NCI-H128 (cell line): ENCODE data around the gene LURAP1L.
"Not testable (repeated sequence)": the region's sequence is repeated elsewhere in the genome, so short reads cannot be mapped to it uniquely, and the experiment has no call there.

Experiments
- DNase-seq: peaks from one replicate; lab custom pipeline; 2025; ENCODE audit not compliant: unreplicated experiment; lab: John Stamatoyannopoulos, UW

LURAP1L gene

DNA sequence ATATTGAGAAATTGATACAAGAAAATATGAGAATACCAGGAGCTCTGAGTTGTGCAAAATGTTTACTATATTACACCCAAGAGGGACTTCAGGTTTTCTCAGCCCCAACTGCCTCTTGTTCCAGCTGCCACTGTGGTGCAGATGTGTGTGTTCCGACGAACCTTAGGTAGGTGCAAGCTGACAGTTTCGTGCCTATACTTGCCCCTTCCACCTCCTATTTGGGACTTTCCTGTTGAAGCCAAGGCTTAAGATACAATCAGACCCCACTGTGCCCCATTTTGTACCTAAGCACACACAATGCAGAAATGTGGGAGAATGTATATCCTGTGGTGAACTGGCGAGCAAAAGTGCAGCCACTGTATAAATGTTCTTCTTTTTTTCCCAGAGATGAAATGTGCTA, 80.2 kb downstream of the LURAP1L start:
- no peak for DNase-seq

DNA sequence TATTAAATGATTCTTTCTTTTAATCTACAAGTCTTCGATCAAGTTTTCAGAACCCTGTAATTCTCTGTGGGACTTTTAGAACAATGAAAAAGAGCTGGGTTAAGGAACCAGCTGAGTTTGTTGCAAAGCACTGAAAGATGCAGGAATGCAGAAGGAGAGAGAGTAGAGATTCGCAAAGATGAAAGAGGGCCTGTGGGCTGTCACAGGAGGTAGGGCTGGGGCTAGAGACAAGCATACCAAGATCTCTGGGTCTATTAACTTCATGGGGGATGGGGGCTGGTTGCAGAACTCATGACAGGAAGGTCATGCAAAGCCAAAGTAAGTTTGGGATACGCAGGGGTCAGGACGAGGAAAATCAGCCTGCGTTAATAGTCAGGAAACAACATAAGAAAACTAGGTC, 81.8 kb downstream of the LURAP1L start:
- no peak for DNase-seq

DNA sequence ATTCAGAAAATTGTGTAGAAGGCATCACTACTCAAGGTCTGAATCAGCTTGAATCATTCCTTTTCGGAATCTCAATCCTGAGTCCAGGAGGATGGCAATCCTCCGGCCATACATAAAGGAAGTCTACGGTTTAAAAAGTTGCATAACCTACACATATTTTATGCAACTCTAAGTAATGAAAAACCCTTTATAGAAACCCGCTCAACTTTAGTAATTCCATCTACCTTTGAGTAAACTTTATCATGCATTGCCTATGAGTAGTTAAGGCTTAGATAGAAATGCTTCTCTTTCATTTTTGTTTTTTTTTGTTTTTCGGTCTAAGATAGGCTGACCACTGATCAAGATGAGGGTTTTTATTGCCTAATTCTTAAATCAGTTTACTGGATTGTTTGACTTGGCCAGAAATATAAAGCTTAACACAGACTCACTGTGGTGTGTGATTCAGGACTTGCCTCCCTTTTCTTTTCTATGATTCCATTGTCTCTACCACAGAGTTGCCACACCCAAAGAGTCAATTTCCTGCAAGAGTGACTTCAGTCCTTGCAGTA, 85.0 kb downstream of the LURAP1L start:
- DNase-seq = no peak

DNA sequence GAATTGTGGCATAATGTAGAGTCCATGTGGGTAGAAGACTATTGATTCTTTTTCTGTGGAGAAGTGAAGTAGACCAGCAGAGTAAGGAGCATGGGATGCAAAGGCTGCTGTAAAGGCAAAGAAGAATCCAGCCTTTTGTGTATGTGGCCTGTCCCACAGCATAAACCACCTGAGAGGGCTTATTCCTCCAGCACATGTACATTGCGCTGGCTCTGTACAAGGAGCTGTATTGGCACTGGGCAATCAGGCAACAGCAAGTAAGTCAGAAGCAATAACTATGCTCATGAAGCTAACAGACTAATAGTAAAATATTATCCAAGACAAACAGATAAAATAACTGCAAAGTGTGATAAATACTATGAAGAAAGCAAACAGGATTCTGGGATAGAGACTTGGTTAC, 86.2 kb downstream of the LURAP1L start:
- no peak for DNase-seq

DNA sequence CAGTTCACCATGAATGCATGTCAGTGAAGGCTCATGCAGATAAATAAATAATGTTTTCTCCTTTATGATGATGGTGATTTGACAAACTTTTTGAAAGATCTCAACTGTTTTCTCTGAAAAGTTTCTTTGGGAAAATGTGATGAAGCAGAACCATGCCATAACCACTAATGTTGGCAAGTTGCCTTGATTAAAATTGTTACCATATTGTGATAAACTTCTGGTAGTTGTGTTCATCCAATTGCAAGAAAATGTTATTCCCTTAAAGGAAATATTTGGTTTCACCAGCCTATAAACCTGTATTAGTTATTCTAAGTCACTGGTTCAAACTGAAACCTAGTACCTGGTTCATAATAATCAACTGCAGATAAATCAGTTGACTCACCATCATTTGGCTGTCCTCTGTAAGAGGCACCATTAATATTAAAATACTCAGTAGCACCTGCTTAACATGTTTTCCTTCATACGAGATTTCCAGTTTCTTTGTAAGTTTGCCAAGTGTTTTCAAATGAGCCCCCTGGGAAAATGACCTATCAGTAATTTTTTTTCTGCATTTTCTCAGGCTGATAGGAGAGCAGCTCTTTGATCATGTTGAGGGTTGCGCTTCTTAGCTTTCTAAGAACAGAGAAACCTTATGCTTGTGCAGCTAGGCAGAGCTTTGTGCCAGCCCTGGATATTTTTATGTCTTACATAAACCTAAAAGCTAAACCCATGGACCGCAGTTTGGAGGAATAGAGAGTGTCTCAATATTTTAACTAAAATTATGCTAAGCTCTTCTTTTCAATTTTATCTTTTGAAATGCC, 88.0 kb downstream of the LURAP1L start:
- no peak for DNase-seq

DNA sequence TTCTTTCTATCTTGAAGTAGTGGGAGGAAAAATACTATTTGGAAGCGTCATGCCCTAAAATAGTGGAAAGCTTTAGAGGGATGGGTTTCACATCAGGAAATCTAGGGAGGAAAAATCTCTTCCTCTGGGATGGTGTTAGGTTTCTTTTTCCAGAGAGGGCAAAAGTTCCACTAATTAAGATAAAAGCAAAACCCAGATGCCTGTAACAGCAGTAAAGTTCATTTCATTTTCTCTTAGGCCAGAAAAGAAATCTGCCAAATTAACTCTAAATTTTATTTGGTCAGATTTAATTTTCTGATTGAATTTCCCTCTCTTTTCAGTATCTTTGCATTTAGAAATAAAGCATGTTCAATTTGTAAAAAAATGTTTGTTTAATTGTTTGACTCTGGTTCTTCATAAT, 88.8 kb downstream of the LURAP1L start:
- DNase-seq = no peak

DNA sequence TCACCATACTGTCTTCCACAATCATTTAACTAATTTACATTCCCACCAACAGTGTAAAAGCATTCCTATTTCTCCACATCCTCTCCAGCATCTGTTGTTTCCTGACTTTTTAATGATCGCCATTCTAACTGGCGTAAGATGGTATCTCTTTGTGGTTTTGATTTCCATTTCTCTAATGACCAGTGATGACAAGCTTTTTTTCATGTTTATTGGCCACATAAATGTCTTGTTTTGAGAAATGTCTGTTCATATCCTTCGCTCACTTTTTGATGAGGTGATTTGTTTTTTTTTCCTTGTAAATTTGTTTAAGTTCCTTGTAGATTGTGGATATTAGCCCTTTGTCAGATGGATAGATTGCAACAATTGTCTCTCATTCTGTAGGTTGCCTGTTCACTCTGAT, 90.6 kb downstream of the LURAP1L start:
- DNase-seq = not testable (repeated sequence)
